IPS-18c (cell line): Measurements from ENCODE around the gene CACNA1A.

Experiments
- H3K4me3 ChIP-seq: 2 replicates; pipeline ENCODE4 v1.7.0; 2013; ENCODE audit warnings: low read depth, mild to moderate bottlenecking, low read length, moderate library complexity; ENCODE audit not compliant: insufficient read depth
- H3K9me3 ChIP-seq: one replicate; pipeline ENCODE4 v1.6.1; 2013; ENCODE audit warnings: mild to moderate bottlenecking, low read length, moderate library complexity; ENCODE audit not compliant: control insufficient read depth, insufficient read depth

CACNA1A gene

GRCh38 chr19:13159713-13160112 is 346.6 kb downstream of the CACNA1A start:
- H3K4me3 ChIP-seq = no peak overlapping the region

More at GRCh38 chr19:13159713-13160112, 346.6 kb downstream of the CACNA1A start:
- H3K9me3 ChIP-seq = no peaks in the 10 kb centered on the region
